PC-3 (cell line): ENCODE results near the gene SMC1B.

Experiments used
- CTCF ChIP-seq: fragments of 300-600 bp; sonication (generic); conservative IDR thresholded peaks from 2 replicates; pipeline ENCODE4 v1.5.1; 2017; ENCODE audit warnings: antibody characterized with exemption, low read depth, mild to moderate bottlenecking, low read length
- EZH2 ChIP-seq: fragments of 300-600 bp; sonication (generic); IDR thresholded peaks from one replicate; pipeline ENCODE4 v1.6.1; 2017; ENCODE audit warnings: antibody characterized with exemption, mild to moderate bottlenecking, low read length; ENCODE audit not compliant: unreplicated experiment
- EZH2phosphoT487 ChIP-seq: fragments of 300-600 bp; sonication (generic); IDR thresholded peaks from 2 replicates; pipeline ENCODE4 v1.6.1; 2018; ENCODE audit warnings: mild to moderate bottlenecking, antibody characterized with exemption, low read length, borderline replicate concordance

GRCh38 chr22:45316796-45317526, 96.4 kb downstream of the SMC1B start:
- no peak for TF ChIP-seq CTCF
- TF ChIP-seq EZH2, result no peak
- no peak for TF ChIP-seq EZH2phosphoT487
